Body of pancreas (tissue), 4 donors: ENCODE results near the gene SPDYE2.
"Not testable (repeated sequence)": the region's sequence is repeated elsewhere in the genome, so short reads cannot be mapped to it uniquely, and the experiment has no call there.

ENCODE experiments used
- CTCF ChIP-seq, 7 experiments: fragments of 450-650 bp in 4 of 7; fragments of 200-600 bp in 3 of 7; sonication (generic) in 3 of 7; IDR thresholded peaks; one replicate each; pipeline ENCODE4 v1.5.1; 2016 to 2019; ENCODE audit warnings: antibody characterized with exemption in 7 of 7
- POLR2A ChIP-seq, 3 donors: fragments of 450-650 bp; IDR thresholded peaks; one replicate each; pipeline ENCODE4 v1.6.1; 2016; ENCODE audit warnings: antibody characterized with exemption in 3 of 3, mild to moderate bottlenecking in 2 of 3

- TF ChIP-seq CTCF, POLR2A (IDR thresholded peaks at IDR 0.05): not testable (repeated sequence)
These were observed 25.3 kb downstream of the SPDYE2 start for GRCh38 chr7:102576363-102576762.
